OCI-LY7 (cell line): ENCODE results near the gene RANBP9. TPM values are rescaled to one million over a fixed set of nuclear protein-coding genes. Genes with fewer than 3 reads are reported as not detected.

Source experiments
- BruUV-seq: library from RNA; stranded (reverse); fragments of 400-500 nt; replicated peaks from 2 replicates; lab custom pipeline; 2021; lab: Mats Ljungman, UMichigan
- CTCF ChIA-PET: fragments of 300-600 bp; sonication (Branson Sonifier 250); formaldehyde crosslinking; loops from one replicate; lab custom pipeline; 2022; ENCODE audit warnings: antibody characterized with exemption; ENCODE audit not compliant: unreplicated experiment; lab: Charles Lee
- POLR2A ChIA-PET: fragments of 300-600 bp; sonication (Branson Sonifier 250); formaldehyde crosslinking; loops from one replicate; lab custom pipeline; 2022; ENCODE audit warnings: antibody characterized with exemption; lab: Charles Lee
- DNase-seq: peaks from one replicate; pipeline ENCODE4 v3.0.0-alpha.2; 2015; ENCODE audit warnings: low spot score
- H2AFZ ChIP-seq: fragments of 200-600 bp; sonication (generic), shearing (Covaris generic); 2 replicates; pipeline ENCODE4 v1.6.1; 2014; ENCODE audit warnings: mild to moderate bottlenecking, antibody characterized with exemption, low read length, moderate library complexity
- H3K27ac ChIP-seq: fragments of 200-600 bp; sonication (generic); 2 replicates; pipeline ENCODE4 v1.5.1; 2014; ENCODE audit warnings: mixed run types, low read depth, mild to moderate bottlenecking, moderate library complexity, low read length, inconsistent platforms; ENCODE audit not compliant: poor library complexity, severe bottlenecking
- H3K36me3 ChIP-seq: fragments of 200-600 bp; sonication (generic); 2 replicates; pipeline ENCODE4 v1.6.1; 2014; ENCODE audit warnings: mild to moderate bottlenecking, antibody characterized with exemption, low read length, moderate library complexity, mixed read lengths; ENCODE audit not compliant: insufficient read depth
- H3K4me1 ChIP-seq: fragments of 200-600 bp; sonication (generic); 2 replicates; pipeline ENCODE4 v1.5.1; 2014; ENCODE audit warnings: mild to moderate bottlenecking, low read length; ENCODE audit not compliant: insufficient read depth, poor library complexity, severe bottlenecking
- H3K4me2 ChIP-seq: fragments of 200-600 bp; sonication (generic); 2 replicates; pipeline ENCODE4 v1.6.1; 2014; ENCODE audit warnings: mild to moderate bottlenecking, low read length
- H3K4me3 ChIP-seq: fragments of 200-600 bp; sonication (generic); 2 replicates; pipeline ENCODE4 v1.5.1; 2014; ENCODE audit warnings: mild to moderate bottlenecking, low read depth, low read length; ENCODE audit not compliant: poor library complexity, severe bottlenecking
- H3K79me2 ChIP-seq: fragments of 200-600 bp; sonication (generic); 2 replicates; pipeline ENCODE4 v1.6.1; 2016; ENCODE audit warnings: low read depth, mild to moderate bottlenecking, low read length, moderate library complexity, mixed read lengths; ENCODE audit not compliant: insufficient read depth
- H3K9me2 ChIP-seq: fragments of 200-600 bp; sonication (generic); 2 replicates; pipeline ENCODE4 v1.6.1; 2016; ENCODE audit warnings: mild to moderate bottlenecking, low read length, mixed read lengths; ENCODE audit not compliant: insufficient read depth
- H3K9me3 ChIP-seq: fragments of 200-600 bp; sonication (generic); 2 replicates; pipeline ENCODE4 v1.6.1; 2014; ENCODE audit warnings: mild to moderate bottlenecking, mixed run types, low read length, mixed read lengths
- H4K20me1 ChIP-seq: fragments of 200-600 bp; sonication (generic); 2 replicates; pipeline ENCODE4 v1.6.1; 2014; ENCODE audit warnings: mild to moderate bottlenecking, antibody characterized with exemption, low read length, moderate library complexity, mixed read lengths; ENCODE audit not compliant: insufficient read depth
- EZH2phosphoT487 ChIP-seq: fragments of 200-600 bp; sonication (generic); IDR thresholded peaks from 2 replicates; pipeline ENCODE4 v1.6.1; 2018; ENCODE audit warnings: low read depth, borderline replicate concordance, mild to moderate bottlenecking, mixed run types, antibody characterized with exemption, low read length, moderate library complexity, mixed read lengths
- intact Hi-C: fragments of 100-400 bp; cut with micrococcal nuclease; formaldehyde crosslinking; loops from one replicate; pipeline ENCODE4 v1.10.0; 2022; ENCODE audit not compliant: unreplicated experiment
- total RNA-seq, 2 experiments: library from RNA; depleted of rRNA in 1 of 2; stranded (reverse); fragments of >200 nt in 1 of 2; shearing (Covaris generic) in 1 of 2; gene quantifications; 2 replicates each; pipeline ENCODE4 v1.2.3, GENCODE V29; 2014 to 2022
- TF ChIP-seq, protein P1 (sequence below): fragments of 200-600 bp; sonication (generic); conservative IDR thresholded peaks from 2 replicates; pipeline ENCODE4 v1.5.1; 2014; ENCODE audit warnings: mild to moderate bottlenecking, antibody characterized with exemption, low read length, moderate library complexity, mixed read lengths

Gene RANBP9
- total RNA-seq, 2 experiments from 2014 or later = 20.5 to 35.0 TPM

DNA sequence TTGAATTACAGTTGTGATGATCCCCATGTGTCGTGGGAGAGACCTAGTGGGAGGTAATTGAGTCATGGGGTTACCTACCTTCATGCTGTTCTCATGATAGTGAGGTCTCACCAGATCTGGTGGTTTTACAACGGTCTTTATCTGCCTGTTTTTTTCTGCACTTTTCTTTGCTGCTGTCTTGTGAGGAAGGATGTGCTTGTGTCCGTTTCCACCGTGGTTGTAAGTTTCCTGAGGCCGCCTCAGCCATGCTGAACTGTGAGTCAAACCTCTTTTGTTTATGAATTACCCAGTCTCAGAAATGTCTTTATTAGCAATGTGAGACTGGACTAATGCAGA, 6.5 kb upstream of the RANBP9 start:
- H3K79me2 ChIP-seq = no peaks in the 10 kb centered on the region
- H3K36me3 ChIP-seq = no peaks in the 10 kb centered on the region
- no TSS peak for BruUV-seq
- TF ChIP-seq EZH2phosphoT487 = no peak
- TF ChIP-seq, protein P1, sequence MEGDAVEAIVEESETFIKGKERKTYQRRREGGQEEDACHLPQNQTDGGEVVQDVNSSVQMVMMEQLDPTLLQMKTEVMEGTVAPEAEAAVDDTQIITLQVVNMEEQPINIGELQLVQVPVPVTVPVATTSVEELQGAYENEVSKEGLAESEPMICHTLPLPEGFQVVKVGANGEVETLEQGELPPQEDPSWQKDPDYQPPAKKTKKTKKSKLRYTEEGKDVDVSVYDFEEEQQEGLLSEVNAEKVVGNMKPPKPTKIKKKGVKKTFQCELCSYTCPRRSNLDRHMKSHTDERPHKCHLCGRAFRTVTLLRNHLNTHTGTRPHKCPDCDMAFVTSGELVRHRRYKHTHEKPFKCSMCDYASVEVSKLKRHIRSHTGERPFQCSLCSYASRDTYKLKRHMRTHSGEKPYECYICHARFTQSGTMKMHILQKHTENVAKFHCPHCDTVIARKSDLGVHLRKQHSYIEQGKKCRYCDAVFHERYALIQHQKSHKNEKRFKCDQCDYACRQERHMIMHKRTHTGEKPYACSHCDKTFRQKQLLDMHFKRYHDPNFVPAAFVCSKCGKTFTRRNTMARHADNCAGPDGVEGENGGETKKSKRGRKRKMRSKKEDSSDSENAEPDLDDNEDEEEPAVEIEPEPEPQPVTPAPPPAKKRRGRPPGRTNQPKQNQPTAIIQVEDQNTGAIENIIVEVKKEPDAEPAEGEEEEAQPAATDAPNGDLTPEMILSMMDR = no peak
- ChIA-PET POLR2A (no interaction called here), CTCF (no interaction called here)
- DNase-seq = no peak
- intact Hi-C loops = no loop called here
- no peaks in the 10 kb centered on the region for H4K20me1 ChIP-seq
- H3K4me1 ChIP-seq = peaks cover 2% of the 10 kb centered on the region
- H3K9me3 ChIP-seq = no peaks in the 10 kb centered on the region
- H3K4me2 ChIP-seq = no peak overlapping the region
- no peak overlapping the region for H3K4me3 ChIP-seq
- no peaks in the 10 kb centered on the region for H3K9me2 ChIP-seq
- H2AFZ ChIP-seq = no peak overlapping the region
- H3K27ac ChIP-seq = no peak overlapping the region

DNA sequence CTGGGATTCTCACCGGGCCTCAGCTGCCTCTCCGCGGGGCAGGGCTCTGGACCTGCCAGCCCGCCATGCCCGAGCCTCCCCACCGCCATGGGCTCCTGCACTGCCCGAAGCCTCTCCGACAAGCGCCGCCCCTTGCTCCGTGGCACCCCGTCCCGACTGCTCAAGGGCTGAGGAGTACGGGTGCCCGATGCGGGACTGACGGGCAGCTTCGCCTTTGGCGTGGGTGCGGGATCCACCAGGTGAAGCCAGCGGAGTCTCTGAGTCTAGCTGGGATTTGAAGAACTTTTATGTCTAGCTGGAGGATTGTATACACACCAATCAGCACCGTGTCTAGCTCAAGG, 5.3 kb upstream of the RANBP9 start:
- POLR2A ChIA-PET = no interaction called here
- H3K4me3 ChIP-seq = no peak overlapping the region
- H3K79me2 ChIP-seq = no peaks in the 10 kb centered on the region
- no peak overlapping the region for H3K4me2 ChIP-seq
- BruUV-seq = no TSS peak
- no peaks in the 10 kb centered on the region for H4K20me1 ChIP-seq
- no peaks in the 10 kb centered on the region for H3K9me3 ChIP-seq
- no peak for TF ChIP-seq EZH2phosphoT487
- TF ChIP-seq, protein P1 = no peak
- intact Hi-C loops = no loop called here
- CTCF ChIA-PET = no interaction called here
- no peaks in the 10 kb centered on the region for H3K36me3 ChIP-seq
- no peak for DNase-seq
- H3K27ac ChIP-seq = no peak overlapping the region
- H2AFZ ChIP-seq = no peak overlapping the region
- H3K4me1 ChIP-seq = peaks cover 11% of the 10 kb centered on the region
- no peaks in the 10 kb centered on the region for H3K9me2 ChIP-seq

DNA sequence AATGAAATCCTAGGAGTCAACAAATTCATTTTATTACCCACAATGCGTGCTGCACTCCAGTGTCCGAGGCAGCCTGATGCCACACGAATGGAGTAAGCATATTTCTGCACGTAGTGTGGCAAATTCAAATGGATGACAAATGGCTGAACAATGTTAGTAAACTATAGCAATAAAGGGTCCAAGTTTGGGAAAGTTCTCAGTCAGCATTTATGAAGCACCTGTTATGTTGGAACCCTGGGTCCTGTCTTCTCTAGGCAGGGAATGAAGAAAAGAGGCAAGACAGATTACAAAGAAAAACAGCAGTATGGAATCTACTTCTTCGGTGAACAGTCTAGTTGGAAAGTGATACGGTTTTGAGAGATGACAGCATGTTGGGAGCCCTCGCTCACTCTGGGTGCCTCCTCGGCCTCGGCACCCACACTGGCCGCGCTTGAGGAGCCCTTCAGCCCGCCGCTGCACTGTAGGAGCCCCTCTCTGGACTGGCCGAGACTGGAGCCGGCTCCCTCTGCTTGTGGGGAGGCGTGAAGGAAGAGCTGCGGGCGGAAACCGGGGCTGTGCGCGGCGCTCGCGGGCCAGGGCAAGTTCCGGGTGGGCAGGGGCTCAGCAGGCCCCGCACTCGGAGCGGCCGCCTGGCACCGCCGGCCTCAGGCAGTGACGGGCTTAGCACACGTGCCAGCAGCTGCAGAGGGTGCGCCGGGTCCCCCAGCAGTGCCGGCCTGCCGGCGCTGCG, 4.8 kb upstream of the RANBP9 start:
- no peaks in the 10 kb centered on the region for H3K9me3 ChIP-seq
- intact Hi-C loops = no loop called here
- no peak overlapping the region for H3K27ac ChIP-seq
- no TSS peak for BruUV-seq
- no peaks in the 10 kb centered on the region for H4K20me1 ChIP-seq
- no peak for DNase-seq
- no peaks in the 10 kb centered on the region for H3K36me3 ChIP-seq
- no peak for TF ChIP-seq EZH2phosphoT487
- TF ChIP-seq, protein P1 = no peak
- ChIA-PET POLR2A (no interaction called here), CTCF (no interaction called here)
- H3K4me1 ChIP-seq = peaks cover 11% of the 10 kb centered on the region
- no peaks in the 10 kb centered on the region for H3K79me2 ChIP-seq
- no peaks in the 10 kb centered on the region for H3K9me2 ChIP-seq
- H3K4me2 ChIP-seq = no peak overlapping the region
- H3K4me3 ChIP-seq = no peak overlapping the region
- H2AFZ ChIP-seq = no peak overlapping the region
